GM06990 (cell line): Measurements from ENCODE around the gene SMPX.

ENCODE experiments used
- DNase-seq: peaks from one replicate; pipeline ENCODE4 v3.0.0-alpha.2; 2011; ENCODE audit not compliant: insufficient read length; ENCODE audit errors: extremely low read depth
- H3K27me3 ChIP-seq: replicated peaks from 2 replicates; pipeline ENCODE4 v1.6.0; 2011; ENCODE audit warnings: low read length; ENCODE audit not compliant: control insufficient read depth, insufficient read depth
- H3K36me3 ChIP-seq: 2 replicates; pipeline ENCODE4 v1.5.1; 2011; ENCODE audit warnings: low read length; ENCODE audit not compliant: control insufficient read depth, insufficient read depth
- H3K4me3 ChIP-seq: replicated peaks from 2 replicates; pipeline ENCODE4 v1.5.1; 2011; ENCODE audit warnings: low read depth, mild to moderate bottlenecking, control low read depth, low read length
- CTCF ChIP-seq: IDR thresholded peaks from 2 replicates; pipeline ENCODE4 v1.5.1; 2011; ENCODE audit warnings: low read length, control low read depth, mild to moderate bottlenecking, inconsistent platforms; ENCODE audit not compliant: insufficient read depth, poor library complexity, severe bottlenecking

The SMPX gene

GRCh38 chrX:21728276-21728968 is 29.5 kb downstream of the SMPX start:
- no peak for DNase-seq
- Histone ChIP-seq H3K4me3 (no peak overlapping the region), H3K36me3 (no peaks in the 10 kb centered on the region), H3K27me3 (no peaks in the 10 kb centered on the region; the same call in 1 of the 2 replicates)
- no peak for TF ChIP-seq CTCF

- TF ChIP-seq CTCF = no peak
- H3K36me3 ChIP-seq = no peaks in the 10 kb centered on the region
- no peaks in the 10 kb centered on the region; the same call in 1 of the 2 replicates for H3K27me3 ChIP-seq
- no peak overlapping the region for H3K4me3 ChIP-seq
- no peak for DNase-seq
Observed at GRCh38 chrX:21725916-21726315, 32.0 kb downstream of the SMPX start.

- Histone ChIP-seq H3K4me3 (no peak overlapping the region), H3K27me3 (no peaks in the 10 kb centered on the region; the same call in 1 of the 2 replicates), H3K36me3 (no peaks in the 10 kb centered on the region)
- no peak for TF ChIP-seq CTCF
- DNase-seq = no peak
Observed at GRCh38 chrX:21725496-21725895, 32.4 kb downstream of the SMPX start.

- no peak for TF ChIP-seq CTCF
- Histone ChIP-seq H3K36me3 (no peaks in the 10 kb centered on the region), H3K4me3 (no peak overlapping the region), H3K27me3 (no peaks in the 10 kb centered on the region; the same call in 1 of the 2 replicates)
- no peak for DNase-seq
Observed at GRCh38 chrX:21723814-21724213, 34.1 kb downstream of the SMPX start.

- Histone ChIP-seq H3K4me3 (no peak overlapping the region), H3K36me3 (no peaks in the 10 kb centered on the region), H3K27me3 (no peaks in the 10 kb centered on the region; the same call in 1 of the 2 replicates)
- DNase-seq = no peak
- TF ChIP-seq CTCF = no peak
Observed at GRCh38 chrX:21723084-21723483, 34.8 kb downstream of the SMPX start.
